Esophagus muscularis mucosa (tissue), 4 donors: ENCODE results near the gene HK1. TPM values are rescaled to one million over a fixed set of nuclear protein-coding genes. Genes with fewer than 3 reads are reported as not detected.

ENCODE experiments used
- DNase-seq: peaks from one replicate; pipeline ENCODE4 v3.0.0-alpha.2; 2017; ENCODE audit errors: extremely low spot score
- H3K27ac ChIP-seq, 4 donors: fragments of 200-600 bp; sonication (generic); replicated peaks in 1 of 4; 1 replicate in 3 of 4; 2 replicates in 1 of 4; pipeline ENCODE4 v1.5.1; 2016 to 2019; ENCODE audit warnings: mild to moderate bottlenecking in 1 of 4
- H3K27me3 ChIP-seq, 4 donors: fragments of 200-600 bp; sonication (generic); one replicate each; pipeline versions ENCODE4 v1.5.1 to v1.6.0; 2016 to 2019
- H3K36me3 ChIP-seq, 4 donors: fragments of 200-600 bp; sonication (generic); one replicate each; pipeline ENCODE4 v1.5.1; 2016 to 2019
- H3K4me1 ChIP-seq, 4 donors: fragments of 200-600 bp; sonication (generic); one replicate each; pipeline ENCODE4 v1.5.1; 2016 to 2019
- H3K4me3 ChIP-seq, 4 donors: fragments of 200-600 bp; sonication (generic); 1 replicate in 2 of 4; 2 replicates in 2 of 4; pipeline ENCODE4 v1.5.1; 2016 to 2019; ENCODE audit warnings: mild to moderate bottlenecking in 4 of 4, moderate library complexity in 1 of 4
- H3K9me3 ChIP-seq, 4 donors: fragments of 200-600 bp; sonication (generic); 1 replicate in 3 of 4; 2 replicates in 1 of 4; pipeline ENCODE4 v1.5.1; 2016 to 2019
- CTCF ChIP-seq, 3 experiments: fragments of 200-600 bp in 2 of 3; fragments of 450-650 bp in 1 of 3; sonication (generic) in 2 of 3; IDR thresholded peaks; one replicate each; pipeline ENCODE4 v1.5.1; 2017 to 2019; ENCODE audit warnings: antibody characterized with exemption in 3 of 3, mild to moderate bottlenecking in 2 of 3, moderate library complexity in 1 of 3
- EP300 ChIP-seq: sonication (generic); formaldehyde crosslinking; IDR thresholded peaks from one replicate; pipeline ENCODE4 v1.6.1; 2017; ENCODE audit warnings: antibody characterized with exemption
- POLR2A ChIP-seq: fragments of 450-650 bp; IDR thresholded peaks from one replicate; pipeline ENCODE4 v1.6.1; 2017; ENCODE audit warnings: antibody characterized with exemption, moderate library complexity, mild to moderate bottlenecking, low read depth
- POLR2AphosphoS5 ChIP-seq, 2 donors: sonication (generic); formaldehyde crosslinking; IDR thresholded peaks; one replicate each; pipeline ENCODE4 v1.6.1; 2017; ENCODE audit warnings: antibody characterized with exemption in 2 of 2
- WGBS: methylation state at CpG from one replicate; pipeline ENCODE4 v1.1.5; 2018; 5-methylcytosine and 5-hydroxymethylcytosine counted together
- intact Hi-C: fragments of 100-400 bp; cut with DNase I; formaldehyde crosslinking; loops from one replicate; pipeline ENCODE4 v1.15.1; 2023
- total RNA-seq, 4 donors: library from RNA; depleted of rRNA; stranded (reverse); fragments of >200 nt; gene quantifications; one replicate each; pipeline versions ENCODE4 v1.1.0 to v1.2.1, GENCODE V29; 2016

Gene HK1
- total RNA-seq, 4 donors from 2014 or later = 114 to 188 (median 151) TPM

DNA sequence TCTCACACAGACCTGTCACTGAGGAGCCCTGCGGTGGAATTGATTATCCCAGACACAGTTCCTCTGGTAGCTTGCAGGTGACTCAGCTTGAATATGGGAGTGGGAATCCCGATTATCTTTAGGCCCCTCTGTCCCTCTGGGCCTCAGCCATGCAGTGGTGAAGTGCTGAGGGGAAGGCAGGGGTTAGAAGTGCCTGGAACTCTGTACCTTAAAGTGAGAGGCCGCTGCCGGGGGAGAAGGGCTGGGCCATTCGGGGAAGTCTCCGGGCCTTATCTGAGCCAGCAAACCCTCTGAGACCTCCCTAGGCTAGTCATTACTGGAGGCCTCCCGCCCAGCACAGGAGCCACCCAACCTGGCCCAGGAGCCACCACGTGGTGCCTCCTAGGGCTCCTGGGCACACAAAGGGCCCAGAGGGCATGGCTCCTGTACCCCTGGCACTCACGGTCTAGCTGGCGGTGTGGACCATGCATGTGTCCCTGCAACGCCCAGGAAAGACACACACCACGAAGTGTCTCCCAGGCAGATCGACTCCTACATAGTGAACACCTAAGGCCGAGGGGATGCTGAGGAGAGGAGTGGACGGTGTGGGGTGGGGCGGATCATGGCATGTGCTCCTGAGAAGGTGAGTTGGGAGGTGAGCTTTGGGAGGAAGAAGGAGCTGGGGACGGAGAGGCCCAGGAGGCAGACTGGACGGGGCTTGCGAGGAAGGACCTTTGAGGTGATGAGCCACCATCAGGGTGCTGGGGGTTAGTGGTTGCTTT lies 56.2 kb downstream of the HK1 start:
- Histone ChIP-seq H3K27ac (peak overlapping the region; percentile 73 to 88 (median 84)), H3K4me3 (peak overlapping the region; percentile 5 to 18 (median 15)), H3K36me3 (peaks cover 0 to 12% (median 0%) of the 10 kb centered on the region in 4 donors), H3K4me1 (peaks cover 96 to 100% (median 99%) of the 10 kb centered on the region in 4 donors), H3K9me3 (no peaks in the 10 kb centered on the region), H3K27me3 (no peaks in the 10 kb centered on the region)
- no peak for DNase-seq
- intact Hi-C loops = no loop called here
- no peak for TF ChIP-seq POLR2A
- TF ChIP-seq POLR2AphosphoS5 (IDR thresholded peaks at IDR 0.05) = no peak
- TF ChIP-seq CTCF (IDR thresholded peaks at IDR 0.05) = no peak
- no peak for TF ChIP-seq EP300
- WGBS = 86% methylated on average over 11 of the region's 19 CpGs

- H3K4me1 ChIP-seq = peaks cover 97 to 100% (median 100%) of the 10 kb centered on the region in 4 donors
Observed at GRCh38 chr10:69335063-69335587, 56.8 kb downstream of the HK1 start.

DNA sequence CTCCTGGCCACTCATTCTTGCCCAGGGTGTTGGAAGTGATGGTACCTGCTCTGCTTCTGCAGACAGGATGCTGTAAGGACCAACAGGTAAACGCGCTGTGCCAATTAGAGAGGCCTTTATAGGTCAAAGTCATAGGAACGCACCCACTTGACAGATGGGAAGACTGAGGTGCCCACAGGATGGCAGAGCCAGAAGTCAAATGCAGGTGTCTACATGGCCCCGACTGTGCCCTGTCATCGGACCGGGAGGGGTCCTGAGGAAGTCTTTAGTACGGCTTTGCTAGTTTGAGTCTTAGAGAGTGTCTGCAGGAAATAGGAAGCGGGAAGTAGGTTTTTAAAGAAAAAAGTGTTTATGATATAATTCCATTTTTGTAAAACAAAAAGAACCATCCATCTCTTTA lies 57.3 kb downstream of the HK1 start:
- H3K4me1 ChIP-seq = peaks cover 94 to 100% (median 100%) of the 10 kb centered on the region in 4 donors
- no peaks in the 10 kb centered on the region for H3K27me3 ChIP-seq
- no peaks in the 10 kb centered on the region for H3K9me3 ChIP-seq
- peak overlapping the region in 1 of 4 donors; percentile 14 for H3K4me3 ChIP-seq
- WGBS = 79% methylated on average over 8 of the region's 8 CpGs
- no peak for DNase-seq
- H3K36me3 ChIP-seq = peaks cover 0 to under 1% (median 0%) of the 10 kb centered on the region in 4 donors
- TF ChIP-seq EP300 (no peak), POLR2AphosphoS5 (IDR thresholded peaks at IDR 0.05) (no peak), CTCF (IDR thresholded peaks at IDR 0.05) (no peak), POLR2A (no peak)
- H3K27ac ChIP-seq = peak overlapping the region; percentile 73 to 88 (median 84)
- intact Hi-C loops = no loop called here

More at GRCh38 chr10:69335063-69335587, 56.8 kb downstream of the HK1 start:
- H3K27me3 ChIP-seq = no peaks in the 10 kb centered on the region
- no peak for DNase-seq
- intact Hi-C loops = no loop called here
- peak overlapping the region; percentile 73 to 88 (median 84) for H3K27ac ChIP-seq
- H3K4me3 ChIP-seq = peak overlapping the region; percentile 5 to 18 (median 15)
- H3K36me3 ChIP-seq = peaks cover 0 to 6% (median 0%) of the 10 kb centered on the region in 4 donors
- no peak for TF ChIP-seq EP300
- TF ChIP-seq POLR2AphosphoS5 (IDR thresholded peaks at IDR 0.05) = peak in 1 of 2 donors; percentile 26
- 40% methylated on average over 8 of the region's 13 CpGs for WGBS
- H3K9me3 ChIP-seq = no peaks in the 10 kb centered on the region

DNA sequence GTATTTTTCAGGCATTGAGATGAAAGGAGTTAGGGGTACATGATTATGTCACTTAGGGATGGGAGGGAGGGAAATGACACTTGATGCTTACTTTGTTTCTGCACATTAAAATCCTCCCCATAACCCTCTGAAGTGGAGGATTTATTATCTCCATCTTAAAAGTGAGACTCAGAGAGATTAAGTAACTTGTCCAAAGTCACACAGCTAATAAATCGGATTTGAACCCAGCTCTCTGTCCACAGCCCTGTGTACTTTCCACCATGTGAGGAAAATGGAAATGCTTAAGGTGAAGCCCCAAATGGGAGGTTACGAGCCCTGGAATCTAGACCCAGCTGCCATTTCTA lies 58.6 kb downstream of the HK1 start:
- no peaks in the 10 kb centered on the region for H3K27me3 ChIP-seq
- WGBS = 79% methylated on average over 2 of the region's 2 CpGs
- peak overlapping the region; percentile 5 to 54 (median 27) for H3K27ac ChIP-seq
- no peak for DNase-seq
- H3K4me3 ChIP-seq = no peak overlapping the region
- intact Hi-C loops = no loop called here
- peaks cover 90 to 99% (median 94%) of the 10 kb centered on the region in 4 donors for H3K4me1 ChIP-seq
- H3K9me3 ChIP-seq = no peaks in the 10 kb centered on the region
- no peak for TF ChIP-seq EP300
- no peak for TF ChIP-seq POLR2AphosphoS5 (IDR thresholded peaks at IDR 0.05)
- TF ChIP-seq POLR2A = no peak
- no peak for TF ChIP-seq CTCF (IDR thresholded peaks at IDR 0.05)
- no peaks in the 10 kb centered on the region for H3K36me3 ChIP-seq

DNA sequence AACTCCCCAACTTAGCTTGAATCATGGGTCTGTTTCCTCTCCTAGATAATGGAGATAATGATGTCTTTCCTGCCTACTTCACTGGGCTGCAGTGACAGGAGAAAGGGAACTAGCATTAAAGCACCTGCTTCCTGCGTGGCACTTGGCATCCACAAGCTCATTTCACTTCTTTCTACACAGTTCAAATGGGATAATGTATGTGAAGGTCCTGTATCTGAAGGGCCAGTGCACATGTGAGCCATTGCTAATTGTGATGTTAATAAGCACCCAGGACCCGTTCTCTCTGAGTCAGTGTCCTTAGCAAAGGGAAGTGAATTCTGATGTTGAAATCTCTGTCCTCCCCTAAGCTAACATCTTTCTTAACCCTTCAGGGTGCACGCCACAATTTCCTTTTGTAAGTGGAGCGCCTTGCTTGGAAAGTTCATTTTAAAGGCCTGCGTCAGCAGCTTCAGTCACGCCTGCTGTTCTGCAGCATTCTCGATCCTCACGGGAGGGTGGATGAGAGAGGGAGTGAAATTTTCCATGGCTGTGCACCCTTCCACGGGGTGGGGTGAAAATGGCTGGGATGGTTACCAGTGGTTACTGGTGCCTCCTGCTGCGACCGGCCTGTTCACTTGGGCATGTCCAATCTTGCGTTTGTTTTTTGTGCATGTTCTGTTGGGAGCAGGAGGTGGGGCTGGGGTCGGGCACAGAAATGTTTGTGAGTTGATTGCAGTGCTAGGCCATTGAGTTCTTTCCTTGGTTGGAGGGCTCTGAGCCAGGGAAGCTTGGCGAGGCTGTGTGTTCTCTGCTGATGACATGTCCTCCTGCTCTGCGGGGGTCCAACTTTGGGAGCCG lies 59.2 kb downstream of the HK1 start:
- WGBS = 46% methylated on average over 15 of the region's 16 CpGs
- no peaks in the 10 kb centered on the region for H3K36me3 ChIP-seq
- TF ChIP-seq POLR2AphosphoS5 (IDR thresholded peaks at IDR 0.05) (peak in 1 of 2 donors; percentile 13), CTCF (IDR thresholded peaks at IDR 0.05) (no peak)
- H3K9me3 ChIP-seq = no peaks in the 10 kb centered on the region
- H3K27ac ChIP-seq = peak overlapping the region; percentile 41 to 64 (median 50)
- no peak overlapping the region for H3K4me3 ChIP-seq
- H3K4me1 ChIP-seq = peaks cover 87 to 98% (median 92%) of the 10 kb centered on the region in 4 donors
- intact Hi-C loops = no loop called here
- no peak for DNase-seq
- no peaks in the 10 kb centered on the region for H3K27me3 ChIP-seq
